Transverse colon (tissue), 4 donors: Measurements from ENCODE around the gene BAIAP3. TPM values are rescaled to one million over a fixed set of nuclear protein-coding genes. Genes with fewer than 3 reads are reported as not detected.
A peak's percentile ranks its signal among the peaks of the same experiment; 100 is the strongest.

Experiments
- DNase-seq: peaks from one replicate; pipeline ENCODE4 v3.0.0-alpha.2; 2019
- H3K27ac ChIP-seq, 4 donors: fragments of 200-600 bp; sonication (generic); 2 replicates each; pipeline ENCODE4 v1.5.1; 2016 to 2018; ENCODE audit warnings: inconsistent platforms in 4 of 4
- H3K27me3 ChIP-seq: fragments of 200-600 bp; sonication (generic); 2 replicates; pipeline ENCODE4 v1.5.1; 2017; ENCODE audit warnings: inconsistent platforms
- H3K36me3 ChIP-seq, 4 donors: fragments of 200-600 bp; sonication (generic); 2 replicates each; pipeline ENCODE4 v1.5.1; 2017 to 2019; ENCODE audit warnings: inconsistent platforms in 4 of 4
- H3K4me1 ChIP-seq, 4 donors: fragments of 200-600 bp; sonication (generic); 2 replicates each; pipeline ENCODE4 v1.5.1; 2017 to 2020; ENCODE audit warnings: inconsistent platforms in 4 of 4
- H3K4me3 ChIP-seq, 4 donors: fragments of 200-600 bp; sonication (generic); 1 replicate in 1 of 4; 2 replicates in 3 of 4; pipeline versions ENCODE4 v1.5.1 to v1.6.1; 2017 to 2019; ENCODE audit warnings: inconsistent platforms in 4 of 4
- H3K9me3 ChIP-seq, 2 donors: fragments of 200-600 bp; sonication (generic); 2 replicates each; pipeline ENCODE4 v1.5.1; 2017 to 2019; ENCODE audit warnings: inconsistent platforms in 2 of 2
- EP300 ChIP-seq: sonication (generic); formaldehyde crosslinking; IDR thresholded peaks from one replicate; pipeline ENCODE4 v1.6.1; 2017; ENCODE audit warnings: antibody characterized with exemption, low read depth
- POLR2A ChIP-seq: fragments of 450-650 bp; IDR thresholded peaks from one replicate; pipeline ENCODE4 v1.6.1; 2016; ENCODE audit warnings: antibody characterized with exemption, mild to moderate bottlenecking, moderate library complexity
- POLR2AphosphoS5 ChIP-seq, 3 donors: sonication (generic); formaldehyde crosslinking; IDR thresholded peaks; one replicate each; pipeline ENCODE4 v1.6.1; 2016; ENCODE audit warnings: antibody characterized with exemption in 3 of 3
- WGBS, 2 donors: methylation state at CpG; one replicate each; pipeline ENCODE4 v1.1.5; 2018; ENCODE audit warnings: low coverage in 1 of 2; 5-methylcytosine and 5-hydroxymethylcytosine counted together
- in situ Hi-C, 4 donors: fragments of 200-750 bp; cut with MboI; loops; one replicate each; pipeline versions ENCODE4 v1.15.0 to v1.15.1; 2017; ENCODE audit warnings: low sequenced_read_pairs in 3 of 4, low pct_ligation_motif_present in 1 of 4, low pct_unique_long_range_greater_than_20kb in 1 of 4
- intact Hi-C: fragments of 100-400 bp; cut with DNase I; formaldehyde crosslinking; loops from one replicate; pipeline ENCODE4 v1.15.1; 2023; ENCODE audit warnings: low total_unique reads
- total RNA-seq, 4 donors: library from RNA; depleted of rRNA; stranded (reverse); fragments of >200 nt; gene quantifications; one replicate each; pipeline ENCODE4 v1.1.0, GENCODE V29; 2016
- TF ChIP-seq, protein P1 (sequence below), 5 experiments: fragments of 200-600 bp in 3 of 5; fragments of 450-650 bp in 2 of 5; sonication (generic) in 3 of 5; IDR thresholded peaks; 1 replicate in 2 of 5; 2 replicates in 3 of 5; pipeline ENCODE4 v1.5.1; 2016 to 2017; ENCODE audit warnings: antibody characterized with exemption in 5 of 5, inconsistent platforms in 3 of 5, mild to moderate bottlenecking in 2 of 5, moderate library complexity in 1 of 5

Gene BAIAP3
- total RNA-seq, 4 donors from 2014 or later: 7.3 to 190 (median 11.4) TPM

DNA sequence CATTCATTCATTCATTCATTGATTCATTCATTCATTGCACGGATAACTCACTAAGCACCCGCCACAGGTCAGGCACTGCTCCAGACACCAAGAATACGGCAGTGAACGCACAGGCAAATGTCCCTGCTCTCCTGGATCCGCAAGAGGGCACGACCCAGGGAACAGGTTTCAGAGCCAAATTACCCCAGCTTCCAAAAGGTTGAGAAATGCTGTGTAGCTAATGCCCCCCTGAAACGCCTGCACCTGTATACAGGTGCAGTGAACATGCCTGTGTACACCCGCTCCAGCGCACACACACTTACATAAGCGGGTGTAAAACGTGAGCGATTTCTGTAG is 33.6 kb upstream of the BAIAP3 start:
- DNase-seq: no peak
- Histone ChIP-seq H3K36me3 (no peaks in the 10 kb centered on the region), H3K4me1 (peaks cover 7 to 29% (median 24%) of the 10 kb centered on the region in 4 donors), H3K9me3 (no peaks in the 10 kb centered on the region), H3K27me3 (peaks cover 32% of the 10 kb centered on the region), H3K27ac (no peak overlapping the region), H3K4me3 (no peak overlapping the region)
- TF ChIP-seq POLR2A (no peak), POLR2AphosphoS5 (IDR thresholded peaks at IDR 0.05) (no peak), EP300 (no peak)
- TF ChIP-seq, protein P1, sequence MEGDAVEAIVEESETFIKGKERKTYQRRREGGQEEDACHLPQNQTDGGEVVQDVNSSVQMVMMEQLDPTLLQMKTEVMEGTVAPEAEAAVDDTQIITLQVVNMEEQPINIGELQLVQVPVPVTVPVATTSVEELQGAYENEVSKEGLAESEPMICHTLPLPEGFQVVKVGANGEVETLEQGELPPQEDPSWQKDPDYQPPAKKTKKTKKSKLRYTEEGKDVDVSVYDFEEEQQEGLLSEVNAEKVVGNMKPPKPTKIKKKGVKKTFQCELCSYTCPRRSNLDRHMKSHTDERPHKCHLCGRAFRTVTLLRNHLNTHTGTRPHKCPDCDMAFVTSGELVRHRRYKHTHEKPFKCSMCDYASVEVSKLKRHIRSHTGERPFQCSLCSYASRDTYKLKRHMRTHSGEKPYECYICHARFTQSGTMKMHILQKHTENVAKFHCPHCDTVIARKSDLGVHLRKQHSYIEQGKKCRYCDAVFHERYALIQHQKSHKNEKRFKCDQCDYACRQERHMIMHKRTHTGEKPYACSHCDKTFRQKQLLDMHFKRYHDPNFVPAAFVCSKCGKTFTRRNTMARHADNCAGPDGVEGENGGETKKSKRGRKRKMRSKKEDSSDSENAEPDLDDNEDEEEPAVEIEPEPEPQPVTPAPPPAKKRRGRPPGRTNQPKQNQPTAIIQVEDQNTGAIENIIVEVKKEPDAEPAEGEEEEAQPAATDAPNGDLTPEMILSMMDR (IDR thresholded peaks at IDR 0.05): no peak
- in situ Hi-C loops (no loop called here), intact Hi-C loops (no loop called here)
- WGBS, 2 donors: 54 to 55% methylated on average over 6 to 12 of the region's 12 CpGs

DNA sequence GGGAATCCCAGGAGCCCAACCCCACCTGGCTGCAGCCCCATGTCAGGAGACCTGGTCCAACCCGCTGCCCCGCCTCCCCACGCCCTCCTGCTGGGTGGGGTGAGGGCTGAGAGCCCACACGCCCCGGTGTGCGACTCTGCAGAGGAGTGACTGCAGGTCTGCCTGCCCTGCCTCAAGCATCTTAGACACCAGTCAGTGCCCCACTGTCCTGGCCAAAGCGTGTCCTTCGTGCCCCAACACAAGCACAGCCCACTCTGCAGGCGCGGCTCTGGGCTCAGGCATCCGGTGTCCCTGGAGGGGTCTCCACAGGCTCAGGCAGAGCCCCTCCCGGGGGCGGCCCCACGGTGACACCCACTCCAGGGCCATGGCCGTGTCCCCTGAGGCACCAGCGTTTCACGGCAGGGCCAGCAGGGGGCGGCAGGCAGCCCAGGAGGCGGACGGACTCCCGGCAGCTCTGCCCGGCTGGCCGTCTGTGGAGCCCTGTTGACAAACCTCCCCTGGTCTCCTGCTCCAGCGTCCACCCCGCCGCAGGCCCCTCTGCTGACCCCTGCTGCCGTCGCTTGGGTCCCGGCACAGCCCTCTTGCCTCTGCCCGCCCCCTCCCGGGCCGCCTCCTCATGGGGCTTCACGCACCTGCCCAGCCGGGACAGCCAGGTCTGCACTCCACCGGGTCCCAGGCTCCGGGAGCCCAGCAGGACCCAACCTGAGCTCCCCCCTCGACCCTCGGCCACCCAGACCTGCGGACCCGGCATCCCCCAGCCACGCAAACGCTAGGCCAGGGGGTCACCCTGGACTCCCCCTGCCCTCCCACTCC is 32.6 kb upstream of the BAIAP3 start:
- H3K27ac ChIP-seq: no peak overlapping the region
- 14% methylated on average over 23 of the region's 42 CpGs; no CpG with 5 or more reads in 1 of the 2 donors for WGBS, 2 donors
- peak overlapping the region in 2 of 4 donors; percentile 16 to 23 for H3K4me3 ChIP-seq
- DNase-seq: peak; percentile 84
- H3K36me3 ChIP-seq: no peaks in the 10 kb centered on the region
- in situ Hi-C loops: no loop called here
- TF ChIP-seq, protein P1 (IDR thresholded peaks at IDR 0.05): peak; percentile 78 to 91 (median 86)
- TF ChIP-seq POLR2A: no peak
- intact Hi-C loops: no loop called here
- H3K27me3 ChIP-seq: peaks cover 32% of the 10 kb centered on the region
- H3K4me1 ChIP-seq: peaks cover 7 to 29% (median 24%) of the 10 kb centered on the region in 4 donors
- H3K9me3 ChIP-seq: no peaks in the 10 kb centered on the region

DNA sequence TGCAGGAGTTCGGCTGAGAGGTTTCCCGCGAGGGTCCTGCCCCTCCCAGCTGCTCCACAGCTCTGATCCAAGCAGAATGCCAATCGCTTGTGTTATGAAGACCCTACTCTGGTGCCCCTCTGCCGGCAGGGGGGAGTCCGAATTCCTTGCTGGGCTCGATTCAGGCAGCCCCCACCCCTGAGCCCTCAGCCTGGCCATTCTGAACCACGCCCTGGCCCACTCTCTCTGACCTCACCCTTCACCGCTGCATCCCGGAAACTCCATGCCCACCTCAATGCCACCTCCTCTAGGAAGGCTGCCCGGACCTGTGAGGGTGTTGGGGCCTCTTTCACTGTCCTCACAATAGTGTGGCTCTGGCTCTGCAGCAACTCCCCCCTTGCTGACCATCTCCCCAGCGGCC is 31.9 kb upstream of the BAIAP3 start:
- Histone ChIP-seq H3K4me3 (no peak overlapping the region), H3K4me1 (peaks cover 7 to 29% (median 24%) of the 10 kb centered on the region in 4 donors)
- no peak for DNase-seq

DNA sequence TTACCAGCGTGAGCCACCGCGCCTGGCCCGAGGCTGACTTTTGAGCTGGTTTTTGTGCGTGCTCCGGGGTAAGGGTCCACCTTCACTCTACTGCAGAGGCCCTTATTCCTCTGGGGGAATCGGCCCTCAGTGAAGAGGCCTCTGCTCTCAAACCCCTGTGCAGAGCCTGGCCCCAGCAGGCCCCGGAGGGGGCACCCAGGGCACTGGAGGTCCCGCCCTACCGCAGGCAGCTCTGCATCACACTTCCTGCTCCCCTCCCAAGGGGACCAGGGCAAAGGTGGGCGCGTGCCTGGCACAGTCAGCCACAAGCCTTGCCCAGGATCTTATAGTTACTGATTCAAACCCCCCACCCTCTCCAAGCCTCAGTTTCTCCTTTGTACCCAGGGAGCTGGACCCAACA is 27.6 kb upstream of the BAIAP3 start:
- Histone ChIP-seq H3K36me3 (no peaks in the 10 kb centered on the region), H3K27me3 (peaks cover 8% of the 10 kb centered on the region), H3K4me1 (peaks cover 13 to 26% (median 23%) of the 10 kb centered on the region in 4 donors), H3K9me3 (no peaks in the 10 kb centered on the region), H3K4me3 (no peak overlapping the region), H3K27ac (no peak overlapping the region)
- 61% methylated on average over 12 of the region's 12 CpGs; no CpG with 5 or more reads in 1 of the 2 donors for WGBS, 2 donors
- TF ChIP-seq, protein P1 (IDR thresholded peaks at IDR 0.05): no peak
- no peak for TF ChIP-seq POLR2A
- no peak for TF ChIP-seq EP300
- no peak for TF ChIP-seq POLR2AphosphoS5 (IDR thresholded peaks at IDR 0.05)
- in situ Hi-C loops: no loop called here
- DNase-seq: no peak
- intact Hi-C loops: no loop called here

More for the DNA sequence above, 31.9 kb upstream of the BAIAP3 start:
- 82% methylated on average over 12 of the region's 12 CpGs; no CpG with 5 or more reads in 1 of the 2 donors for WGBS, 2 donors
- Histone ChIP-seq H3K27me3 (peaks cover 32% of the 10 kb centered on the region), H3K9me3 (no peaks in the 10 kb centered on the region), H3K27ac (no peak overlapping the region), H3K36me3 (no peaks in the 10 kb centered on the region)
- in situ Hi-C loops (no loop called here), intact Hi-C loops (no loop called here)
- TF ChIP-seq POLR2A: no peak
- TF ChIP-seq POLR2AphosphoS5 (IDR thresholded peaks at IDR 0.05): no peak
- no peak for TF ChIP-seq EP300
- TF ChIP-seq, protein P1 (IDR thresholded peaks at IDR 0.05): no peak
